GM12891 (cell line): ENCODE results near the gene ELK1.

Experiments
- POLR2A ChIP-seq: IDR thresholded peaks from 2 replicates; pipeline ENCODE4 v1.6.1; 2011; ENCODE audit warnings: low read depth, low read length, control low read depth
- POLR2AphosphoS5 ChIP-seq: IDR thresholded peaks from 2 replicates; pipeline ENCODE4 v1.6.1; 2011; ENCODE audit warnings: low read depth, low read length, control low read depth

GRCh38 chrX:47637546-47638195 is 12.7 kb downstream of the ELK1 start:
- TF ChIP-seq POLR2A (no peak), POLR2AphosphoS5 (no peak)
